Measurements from ENCODE around the gene NEU3.
"Not testable (repeated sequence)": the region's sequence is repeated elsewhere in the genome, so short reads cannot be mapped to it uniquely, and the experiment has no call there.

NEU3 gene

DNA sequence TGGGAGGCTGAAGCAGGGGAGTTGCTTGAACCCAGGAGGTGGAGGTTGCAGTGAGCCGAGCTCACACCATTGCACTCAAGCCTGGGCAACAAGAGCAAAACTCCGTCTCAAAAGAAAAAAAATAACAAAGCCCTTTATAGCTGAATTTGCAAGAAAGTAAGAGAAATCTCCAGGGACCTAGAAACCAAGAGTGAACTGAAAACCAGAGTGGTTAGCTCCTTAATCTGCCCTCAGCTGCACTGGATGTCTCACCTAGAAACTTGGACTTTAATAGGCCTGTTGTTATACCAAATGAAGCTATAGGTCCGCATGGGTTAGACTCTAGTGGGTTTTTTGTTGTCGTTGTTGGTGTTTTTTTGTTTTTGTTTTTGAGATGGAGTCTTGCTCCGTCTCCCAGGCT lies 4.1 kb downstream of the NEU3 start:
- Histone ChIP-seq H3K27me3 (ENCODE audit: insufficient read depth, low read length) (no peaks in the 10 kb centered on the region), H3K4me1 (ENCODE audit: insufficient read depth, low read length) (no peaks in the 10 kb centered on the region), H3K4me3 (ENCODE audit: low read length) (no peak overlapping the region), H3K36me3 (ENCODE audit: insufficient read depth, low read length) (peaks cover 24% of the 10 kb centered on the region), H2AFZ (ENCODE audit: low read depth, low read length) (no peak overlapping the region), H3K9me3 (ENCODE audit: low read length) (no peaks in the 10 kb centered on the region)

GRCh38 chr11:75000975-75001354 lies 12.2 kb downstream of the NEU3 start:
- no peaks in the 10 kb centered on the region for H3K9me3 ChIP-seq (ENCODE audit: low read length)
- no peaks in the 10 kb centered on the region for H3K27me3 ChIP-seq (ENCODE audit: insufficient read depth, low read length)
- H2AFZ ChIP-seq (ENCODE audit: low read depth, low read length) = no peak overlapping the region
- no peak overlapping the region for H3K4me3 ChIP-seq (ENCODE audit: low read length)
- peaks cover 18% of the 10 kb centered on the region for H3K36me3 ChIP-seq (ENCODE audit: insufficient read depth, low read length)
- no peaks in the 10 kb centered on the region for H3K4me1 ChIP-seq (ENCODE audit: insufficient read depth, low read length)

GRCh38 chr11:75001686-75002085 lies 13.0 kb downstream of the NEU3 start:
- no peaks in the 10 kb centered on the region for H3K9me3 ChIP-seq (ENCODE audit: low read length)
- H3K36me3 ChIP-seq (ENCODE audit: insufficient read depth, low read length) = peaks cover 21% of the 10 kb centered on the region
- H3K4me1 ChIP-seq (ENCODE audit: insufficient read depth, low read length) = no peaks in the 10 kb centered on the region
- H3K4me3 ChIP-seq (ENCODE audit: low read length) = no peak overlapping the region
- no peaks in the 10 kb centered on the region for H3K27me3 ChIP-seq (ENCODE audit: insufficient read depth, low read length)
- no peak overlapping the region for H2AFZ ChIP-seq (ENCODE audit: low read depth, low read length)

DNA sequence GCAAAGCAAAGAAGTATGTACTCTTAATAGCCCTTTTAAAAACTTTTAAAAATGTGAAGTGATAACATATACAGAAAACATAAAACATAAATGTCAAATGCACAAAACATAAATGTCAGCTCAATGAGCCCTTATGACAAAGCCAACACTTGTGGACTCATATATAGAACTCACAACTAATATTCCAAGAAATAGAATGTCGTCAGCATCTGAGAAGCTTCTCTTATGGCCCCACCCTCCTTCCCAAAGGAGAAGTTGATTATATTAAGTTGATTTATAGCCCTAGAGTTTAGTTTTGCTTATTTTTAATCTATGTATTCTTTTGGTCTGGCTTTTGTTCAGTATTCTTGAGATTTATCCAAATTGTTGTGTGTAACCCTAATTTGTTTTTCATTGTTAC lies 13.8 kb downstream of the NEU3 start:
- Histone ChIP-seq H2AFZ (ENCODE audit: low read depth, low read length) (no peak overlapping the region), H3K9me3 (ENCODE audit: low read length) (no peaks in the 10 kb centered on the region), H3K36me3 (ENCODE audit: insufficient read depth, low read length) (peaks cover 25% of the 10 kb centered on the region), H3K4me3 (ENCODE audit: low read length) (no peak overlapping the region), H3K4me1 (ENCODE audit: insufficient read depth, low read length) (no peaks in the 10 kb centered on the region), H3K27me3 (ENCODE audit: insufficient read depth, low read length) (no peaks in the 10 kb centered on the region)

DNA sequence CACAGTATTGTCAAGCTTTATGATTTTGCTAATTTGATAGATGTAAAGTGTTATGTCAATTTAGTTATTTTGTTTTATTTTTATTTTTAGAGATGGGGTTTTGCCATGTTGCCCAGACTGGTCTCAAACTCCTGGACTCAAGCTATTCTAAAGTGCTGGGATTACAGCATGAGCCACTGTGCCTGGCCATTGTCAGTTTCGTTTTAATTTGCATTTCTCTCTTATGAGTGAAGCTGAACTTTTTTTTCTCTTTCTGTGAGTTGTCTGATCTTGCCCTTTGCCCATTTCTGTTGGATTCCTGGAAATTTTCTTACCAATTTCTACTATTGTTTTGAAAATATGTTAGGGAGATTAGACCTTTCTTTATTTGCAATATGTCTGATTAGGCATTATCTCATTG lies 15.5 kb downstream of the NEU3 start:
- Histone ChIP-seq H3K4me3 (ENCODE audit: low read length) (no peak overlapping the region), H3K36me3 (ENCODE audit: insufficient read depth, low read length) (peaks cover 25% of the 10 kb centered on the region), H3K9me3 (ENCODE audit: low read length) (no peaks in the 10 kb centered on the region), H2AFZ (ENCODE audit: low read depth, low read length) (no peak overlapping the region), H3K27me3 (ENCODE audit: insufficient read depth, low read length) (no peaks in the 10 kb centered on the region), H3K4me1 (ENCODE audit: insufficient read depth, low read length) (no peaks in the 10 kb centered on the region)

GRCh38 chr11:75011357-75011756 lies 22.6 kb downstream of the NEU3 start:
- H3K9me3 ChIP-seq (ENCODE audit: low read length) = no peaks in the 10 kb centered on the region
- H3K4me1 ChIP-seq (ENCODE audit: insufficient read depth, low read length) = no peaks in the 10 kb centered on the region
- H3K36me3 ChIP-seq (ENCODE audit: insufficient read depth, low read length) = peaks cover 15% of the 10 kb centered on the region
- no peak overlapping the region for H2AFZ ChIP-seq (ENCODE audit: low read depth, low read length)
- H3K4me3 ChIP-seq (ENCODE audit: low read length) = no peak overlapping the region
- no peaks in the 10 kb centered on the region for H3K27me3 ChIP-seq (ENCODE audit: insufficient read depth, low read length)

- Histone ChIP-seq H3K27me3 (ENCODE audit: insufficient read depth, low read length) (no peaks in the 10 kb centered on the region), H3K4me1 (ENCODE audit: insufficient read depth, low read length) (no peaks in the 10 kb centered on the region), H2AFZ (ENCODE audit: low read depth, low read length) (no peak overlapping the region), H3K36me3 (ENCODE audit: insufficient read depth, low read length) (peaks cover 10% of the 10 kb centered on the region), H3K9me3 (ENCODE audit: low read length) (no peaks in the 10 kb centered on the region), H3K4me3 (ENCODE audit: low read length) (no peak overlapping the region)
These were observed 23.1 kb downstream of the NEU3 start for GRCh38 chr11:75011872-75012271.

DNA sequence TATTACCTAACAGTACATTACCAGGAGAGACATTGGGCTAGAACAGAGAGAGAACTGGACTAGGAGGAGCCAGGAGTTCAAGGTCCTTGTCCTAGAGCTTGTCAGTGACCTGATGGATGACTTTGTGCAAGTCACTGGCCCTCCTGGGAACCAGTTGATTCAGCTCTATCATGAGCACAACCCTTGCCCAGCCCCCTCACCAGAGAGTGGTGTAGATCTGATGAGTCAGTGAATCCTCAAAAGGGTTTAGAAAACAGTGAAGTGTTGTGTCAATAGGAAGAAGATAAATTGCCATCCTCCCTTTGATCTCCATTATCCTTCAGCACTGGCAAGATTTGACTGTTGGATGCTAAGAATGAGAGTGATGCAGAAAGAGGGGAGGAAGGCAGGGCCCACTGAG lies 24.3 kb downstream of the NEU3 start:
- Histone ChIP-seq H3K9me3 (ENCODE audit: low read length) (no peaks in the 10 kb centered on the region), H3K36me3 (ENCODE audit: insufficient read depth, low read length) (peaks cover 5% of the 10 kb centered on the region), H3K4me1 (ENCODE audit: insufficient read depth, low read length) (no peaks in the 10 kb centered on the region), H2AFZ (ENCODE audit: low read depth, low read length) (no peak overlapping the region), H3K4me3 (ENCODE audit: low read length) (no peak overlapping the region), H3K27me3 (ENCODE audit: insufficient read depth, low read length) (no peaks in the 10 kb centered on the region)

GRCh38 chr11:75014129-75014528 lies 25.4 kb downstream of the NEU3 start:
- H3K36me3 ChIP-seq (ENCODE audit: insufficient read depth, low read length) = peaks cover 5% of the 10 kb centered on the region
- no peaks in the 10 kb centered on the region for H3K27me3 ChIP-seq (ENCODE audit: insufficient read depth, low read length)
- no peak overlapping the region for H2AFZ ChIP-seq (ENCODE audit: low read depth, low read length)
- no peaks in the 10 kb centered on the region for H3K9me3 ChIP-seq (ENCODE audit: low read length)
- no peak overlapping the region for H3K4me3 ChIP-seq (ENCODE audit: low read length)
- no peaks in the 10 kb centered on the region for H3K4me1 ChIP-seq (ENCODE audit: insufficient read depth, low read length)

GRCh38 chr11:75019200-75019599 lies 30.5 kb downstream of the NEU3 start:
- not testable (repeated sequence) for H3K9me3 ChIP-seq (ENCODE audit: low read length); H3K4me1 ChIP-seq (ENCODE audit: insufficient read depth, low read length); H3K4me3 ChIP-seq (ENCODE audit: low read length); H2AFZ ChIP-seq (ENCODE audit: low read depth, low read length); H3K27me3 ChIP-seq (ENCODE audit: insufficient read depth, low read length); H3K36me3 ChIP-seq (ENCODE audit: insufficient read depth, low read length)

DNA sequence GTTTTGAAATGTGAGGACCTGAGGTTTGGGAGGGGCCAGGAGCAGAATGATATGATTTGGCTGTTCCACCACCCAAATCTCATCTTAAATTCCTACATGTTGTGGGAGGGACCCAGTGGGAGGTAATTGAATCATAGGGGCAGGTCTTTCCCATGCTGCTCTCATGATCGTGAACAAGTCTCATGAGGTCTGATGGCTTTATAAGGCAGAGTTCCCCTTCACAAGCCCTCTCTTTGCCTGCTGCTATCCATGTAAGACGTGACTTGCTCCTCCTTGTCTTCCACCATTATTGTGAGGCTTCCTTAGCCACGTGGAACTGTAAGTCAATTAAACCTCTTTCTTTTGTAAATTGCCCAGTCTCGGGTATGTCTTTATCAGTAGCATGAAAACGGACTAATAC lies 31.6 kb downstream of the NEU3 start:
- H3K27me3 ChIP-seq (ENCODE audit: insufficient read depth, low read length); H3K4me3 ChIP-seq (ENCODE audit: low read length); H3K9me3 ChIP-seq (ENCODE audit: low read length); H3K36me3 ChIP-seq (ENCODE audit: insufficient read depth, low read length); H3K4me1 ChIP-seq (ENCODE audit: insufficient read depth, low read length); H2AFZ ChIP-seq (ENCODE audit: low read depth, low read length): not testable (repeated sequence)

DNA sequence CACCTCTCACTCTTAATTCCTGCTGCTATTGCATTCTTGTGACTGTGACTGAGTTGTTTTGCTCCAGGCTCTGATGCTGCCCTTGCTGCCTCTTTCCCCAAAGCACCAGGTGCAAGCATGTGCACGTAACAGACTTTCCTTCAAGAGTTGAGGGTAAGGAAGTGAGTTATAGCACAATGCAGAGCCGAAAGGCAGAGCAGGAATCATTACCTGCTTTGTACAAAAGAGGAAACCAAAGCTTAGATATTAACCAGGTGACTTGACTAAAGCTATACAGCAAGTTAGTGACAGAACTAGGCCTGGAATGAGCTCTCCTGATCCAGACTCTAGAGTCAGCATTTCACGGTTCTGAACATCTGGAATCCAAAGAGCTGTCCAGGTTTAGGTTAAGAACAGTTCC lies 33.6 kb downstream of the NEU3 start:
- Histone ChIP-seq H3K27me3 (ENCODE audit: insufficient read depth, low read length) (no peaks in the 10 kb centered on the region), H2AFZ (ENCODE audit: low read depth, low read length) (no peak overlapping the region), H3K9me3 (ENCODE audit: low read length) (no peaks in the 10 kb centered on the region)

GRCh38 chr11:75022759-75023396 lies 34.1 kb downstream of the NEU3 start:
- Histone ChIP-seq H3K36me3 (ENCODE audit: insufficient read depth, low read length) (no peaks in the 10 kb centered on the region), H2AFZ (ENCODE audit: low read depth, low read length) (no peak overlapping the region), H3K27me3 (ENCODE audit: insufficient read depth, low read length) (no peaks in the 10 kb centered on the region), H3K9me3 (ENCODE audit: low read length) (no peaks in the 10 kb centered on the region), H3K4me1 (ENCODE audit: insufficient read depth, low read length) (no peaks in the 10 kb centered on the region), H3K4me3 (ENCODE audit: low read length) (no peak overlapping the region)

More for the DNA sequence above, 33.6 kb downstream of the NEU3 start:
- H3K4me3 ChIP-seq (ENCODE audit: low read length) = no peak overlapping the region
- H3K36me3 ChIP-seq (ENCODE audit: insufficient read depth, low read length) = no peaks in the 10 kb centered on the region
- no peaks in the 10 kb centered on the region for H3K4me1 ChIP-seq (ENCODE audit: insufficient read depth, low read length)

GRCh38 chr11:75023446-75024067 lies 34.8 kb downstream of the NEU3 start:
- no peak overlapping the region for H2AFZ ChIP-seq (ENCODE audit: low read depth, low read length)
- no peak overlapping the region for H3K4me3 ChIP-seq (ENCODE audit: low read length)
- no peaks in the 10 kb centered on the region for H3K27me3 ChIP-seq (ENCODE audit: insufficient read depth, low read length)
- no peaks in the 10 kb centered on the region for H3K9me3 ChIP-seq (ENCODE audit: low read length)
- H3K36me3 ChIP-seq (ENCODE audit: insufficient read depth, low read length) = no peaks in the 10 kb centered on the region
- H3K4me1 ChIP-seq (ENCODE audit: insufficient read depth, low read length) = no peaks in the 10 kb centered on the region

Data from neuron (in vitro differentiated cells).